Kasumi-1 (cell line): Measurements from ENCODE around the gene ACTR3.

ENCODE experiments used
- DNase-seq, 2 experiments: peaks; one replicate each; lab custom pipeline; 2025; lab: John Stamatoyannopoulos, UW

The ACTR3 gene

DNA sequence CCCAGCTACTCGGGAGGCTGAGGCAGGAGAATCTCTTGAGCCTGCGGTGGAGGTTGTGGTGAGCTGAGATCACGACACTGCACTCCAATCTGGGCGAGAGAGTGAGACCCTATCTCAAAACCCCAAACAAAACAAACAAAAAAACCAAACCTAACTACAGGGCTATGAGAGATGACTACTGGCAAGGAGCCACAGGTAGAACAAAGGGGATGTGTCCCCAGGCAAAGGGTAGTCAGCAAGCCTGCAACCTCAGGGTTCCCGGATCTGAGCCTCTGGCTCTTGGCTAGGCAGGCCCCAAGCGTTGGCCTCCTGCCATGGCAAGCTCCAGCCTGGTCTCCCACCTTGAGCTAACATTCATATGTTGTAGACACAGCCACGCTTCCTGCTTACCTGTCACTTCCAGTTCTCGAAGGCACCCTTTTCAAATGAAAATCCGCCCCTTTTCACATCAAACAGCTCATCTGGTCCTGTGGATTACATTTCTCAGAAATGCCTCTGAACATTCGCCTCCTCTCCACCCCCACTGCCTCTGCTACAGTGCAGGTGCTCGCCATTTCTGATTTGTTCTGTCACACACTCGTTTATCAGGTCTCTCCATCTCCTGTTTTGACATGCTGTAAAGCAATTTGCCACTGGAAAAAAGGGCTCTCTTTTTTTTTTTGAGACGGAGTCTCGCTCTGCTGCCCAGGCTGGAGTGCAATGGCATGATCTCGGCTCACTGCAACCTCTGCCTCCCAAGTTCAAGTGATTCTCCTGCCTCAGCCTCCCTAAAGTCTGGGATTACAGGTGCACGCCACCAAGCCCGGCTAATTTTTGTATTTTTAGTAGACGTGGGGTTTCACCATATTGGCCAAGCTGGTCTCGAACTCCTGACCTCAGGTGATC is 13.1 kb upstream of the ACTR3 start:
- DNase-seq, result no peak

DNA sequence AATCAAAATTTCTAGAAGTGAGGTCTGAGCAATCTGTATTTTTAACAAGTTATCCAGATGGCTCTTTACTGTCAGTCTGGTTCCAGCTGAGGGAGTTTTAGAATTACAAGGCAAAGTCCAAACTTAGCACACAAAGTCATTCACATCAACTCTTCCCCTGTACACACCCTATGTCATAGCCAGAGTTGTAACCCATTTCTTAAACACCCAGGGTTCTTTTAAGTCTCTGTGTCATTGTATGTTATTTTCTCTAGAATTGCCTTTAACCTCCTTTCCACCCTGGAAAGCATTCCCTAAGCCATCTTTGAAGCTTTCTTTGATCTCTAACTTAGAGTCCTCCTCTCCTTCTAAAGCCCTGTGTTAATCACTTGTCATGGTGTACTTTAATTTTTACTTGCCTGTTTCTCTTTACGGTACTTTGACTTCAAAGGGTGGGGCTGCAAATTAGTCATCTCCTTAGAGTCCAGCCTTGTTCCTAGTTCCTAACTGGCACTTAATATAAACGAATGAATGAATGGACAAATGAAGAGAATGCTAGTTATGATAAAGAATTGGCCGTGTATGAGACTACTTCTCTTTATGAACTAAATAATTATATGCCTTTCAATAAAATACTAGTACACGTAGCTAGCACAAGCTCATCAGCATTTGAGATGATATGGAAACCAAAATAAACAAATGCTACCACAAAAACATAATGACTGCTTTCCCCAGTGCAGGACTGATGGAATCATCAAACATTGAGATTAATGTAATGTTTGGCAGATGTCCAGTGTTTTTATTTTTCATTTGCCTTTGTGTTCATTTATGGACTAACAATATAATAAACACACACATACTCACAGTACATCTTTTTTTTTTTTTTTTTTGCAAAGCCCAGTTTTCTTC is 11.9 kb upstream of the ACTR3 start:
- no peak for DNase-seq

DNA sequence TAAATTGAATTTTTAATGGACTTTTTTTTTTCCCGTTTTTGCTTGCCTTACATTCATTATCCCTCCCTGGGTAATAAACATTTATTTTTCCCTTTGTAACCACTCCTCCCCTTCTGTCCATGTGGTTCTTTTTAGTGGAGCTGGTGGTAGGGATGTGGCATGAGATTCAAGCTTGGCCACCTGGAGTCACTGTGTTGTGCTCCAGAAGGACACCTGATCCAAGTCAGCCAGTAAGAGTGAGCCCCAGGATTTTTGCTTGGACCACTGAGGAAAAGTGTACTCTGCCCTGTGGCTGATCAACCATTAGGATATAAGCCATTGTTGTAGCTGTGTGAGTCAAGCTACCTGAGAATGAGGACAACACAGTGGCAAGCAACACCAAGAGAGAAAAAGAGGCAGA is 11.1 kb upstream of the ACTR3 start:
- DNase-seq, result no peak

DNA sequence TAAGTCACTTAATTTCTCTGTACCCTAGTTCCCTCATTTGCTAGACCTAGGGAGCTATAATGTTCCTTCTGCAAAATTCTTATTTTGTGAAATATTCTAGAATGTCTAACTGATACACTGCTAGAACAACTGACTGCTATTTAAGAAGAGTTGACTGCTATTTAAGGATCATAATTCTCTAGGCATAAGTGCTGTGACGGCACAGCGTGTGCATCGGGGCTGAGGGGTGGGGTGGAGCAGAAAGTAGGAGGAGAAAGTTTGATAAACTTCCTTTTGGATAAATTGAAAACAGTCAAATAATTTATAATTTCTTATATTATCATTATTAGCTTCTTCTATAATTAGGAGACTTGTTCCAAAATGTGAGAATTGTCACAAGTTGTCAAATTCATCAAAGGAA is 10.4 kb upstream of the ACTR3 start:
- no peak for DNase-seq

DNA sequence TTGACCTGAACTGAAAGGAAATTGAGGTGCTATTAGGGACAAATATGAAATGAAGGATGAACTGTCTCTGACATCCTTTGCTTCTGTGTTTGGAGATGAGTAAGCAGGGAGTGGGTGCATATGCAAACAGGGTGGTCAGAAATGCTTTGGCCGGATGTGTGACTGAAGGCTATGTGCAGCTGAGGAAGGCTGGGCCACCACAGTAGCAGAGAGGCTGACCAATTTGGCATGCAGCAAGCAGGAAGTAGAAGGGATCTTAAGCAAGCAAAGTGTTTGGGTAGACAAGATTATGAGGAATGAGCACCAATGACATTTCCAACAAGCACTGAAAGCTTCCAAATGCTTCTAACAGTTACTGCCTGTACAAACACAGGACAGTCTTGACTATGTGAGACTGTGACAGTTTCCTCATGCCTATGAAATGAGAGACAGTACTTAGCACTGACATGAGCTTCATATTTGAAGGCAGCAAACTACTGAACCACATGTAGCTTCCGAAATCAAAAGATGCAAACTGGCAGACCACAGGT is 3.3 kb upstream of the ACTR3 start:
- peak; percentile 88 to 89 for DNase-seq

DNA sequence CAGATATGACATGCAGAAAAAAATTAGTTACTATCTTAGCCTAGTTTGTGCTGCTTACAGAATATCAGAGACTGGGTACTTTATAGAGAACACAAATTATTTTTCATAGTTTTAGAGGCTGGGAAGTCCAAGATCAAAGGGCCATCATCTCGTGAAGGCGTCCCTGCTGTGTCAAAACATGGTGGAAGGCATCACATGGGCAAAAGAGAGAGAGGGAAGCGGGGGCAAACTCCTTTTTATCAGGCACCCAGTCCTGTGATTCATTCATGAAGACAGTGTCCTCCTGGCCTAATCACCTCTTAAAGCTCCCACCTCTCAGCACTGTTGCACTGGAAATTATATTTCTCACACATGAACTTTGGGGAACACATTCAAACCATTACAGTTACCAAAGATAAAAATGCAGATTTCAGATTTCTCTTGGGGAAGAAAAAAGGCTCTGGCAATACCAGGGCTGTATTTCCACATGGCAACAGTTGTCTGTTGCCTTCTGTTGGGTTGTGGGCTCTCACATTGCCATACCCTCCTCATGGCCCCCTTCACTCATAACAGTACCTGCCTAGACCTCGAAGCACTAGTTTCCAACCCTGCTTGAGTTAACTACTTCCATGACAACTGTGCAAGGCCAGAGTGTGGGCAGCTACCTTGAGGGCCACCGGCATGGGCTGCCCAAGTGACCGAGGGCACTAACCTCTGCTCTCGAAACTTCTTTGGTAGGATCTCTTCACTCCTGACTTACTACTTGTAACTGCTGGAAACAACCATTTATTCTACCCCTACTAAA is 2.7 kb upstream of the ACTR3 start:
- DNase-seq, result no peak

DNA sequence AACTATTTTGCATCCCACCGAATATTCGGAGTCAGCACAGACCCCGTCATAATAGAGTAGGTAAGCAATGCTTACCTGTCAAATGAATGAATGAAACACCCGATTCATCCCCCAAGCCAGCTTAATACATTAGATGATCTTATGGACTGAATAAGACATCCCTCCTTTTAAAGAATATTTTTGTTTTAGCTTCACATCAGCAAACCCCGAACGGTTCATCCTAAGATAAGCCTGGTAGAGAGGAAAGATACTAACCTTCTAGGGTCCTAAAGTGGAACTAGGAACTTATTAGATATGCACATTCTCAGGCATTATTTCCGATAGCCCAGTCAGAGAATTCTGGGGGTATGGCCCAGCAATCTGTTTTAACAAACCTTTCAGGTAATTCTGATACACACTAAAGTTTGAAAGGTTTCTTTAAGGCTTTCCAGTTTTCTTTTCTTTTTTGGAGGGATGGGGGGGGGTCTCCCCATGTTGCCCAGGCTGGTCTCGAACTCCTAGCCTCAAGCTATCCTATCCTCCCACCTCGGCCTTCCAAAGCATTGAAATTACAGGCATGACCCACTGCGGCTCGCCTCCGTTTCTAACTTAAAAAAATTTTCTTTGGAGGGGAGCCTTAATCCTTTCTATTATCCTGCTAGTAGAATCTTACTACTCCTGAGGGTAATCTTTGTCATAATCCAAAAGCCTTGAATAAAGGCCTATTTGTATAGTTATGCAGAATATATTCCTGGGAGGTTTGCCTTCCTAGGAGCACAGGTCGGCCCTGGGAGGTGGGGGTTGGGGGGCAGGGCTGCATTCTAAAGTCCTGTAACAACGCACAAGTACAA is 1.0 kb upstream of the ACTR3 start:
- no peak for DNase-seq

DNA sequence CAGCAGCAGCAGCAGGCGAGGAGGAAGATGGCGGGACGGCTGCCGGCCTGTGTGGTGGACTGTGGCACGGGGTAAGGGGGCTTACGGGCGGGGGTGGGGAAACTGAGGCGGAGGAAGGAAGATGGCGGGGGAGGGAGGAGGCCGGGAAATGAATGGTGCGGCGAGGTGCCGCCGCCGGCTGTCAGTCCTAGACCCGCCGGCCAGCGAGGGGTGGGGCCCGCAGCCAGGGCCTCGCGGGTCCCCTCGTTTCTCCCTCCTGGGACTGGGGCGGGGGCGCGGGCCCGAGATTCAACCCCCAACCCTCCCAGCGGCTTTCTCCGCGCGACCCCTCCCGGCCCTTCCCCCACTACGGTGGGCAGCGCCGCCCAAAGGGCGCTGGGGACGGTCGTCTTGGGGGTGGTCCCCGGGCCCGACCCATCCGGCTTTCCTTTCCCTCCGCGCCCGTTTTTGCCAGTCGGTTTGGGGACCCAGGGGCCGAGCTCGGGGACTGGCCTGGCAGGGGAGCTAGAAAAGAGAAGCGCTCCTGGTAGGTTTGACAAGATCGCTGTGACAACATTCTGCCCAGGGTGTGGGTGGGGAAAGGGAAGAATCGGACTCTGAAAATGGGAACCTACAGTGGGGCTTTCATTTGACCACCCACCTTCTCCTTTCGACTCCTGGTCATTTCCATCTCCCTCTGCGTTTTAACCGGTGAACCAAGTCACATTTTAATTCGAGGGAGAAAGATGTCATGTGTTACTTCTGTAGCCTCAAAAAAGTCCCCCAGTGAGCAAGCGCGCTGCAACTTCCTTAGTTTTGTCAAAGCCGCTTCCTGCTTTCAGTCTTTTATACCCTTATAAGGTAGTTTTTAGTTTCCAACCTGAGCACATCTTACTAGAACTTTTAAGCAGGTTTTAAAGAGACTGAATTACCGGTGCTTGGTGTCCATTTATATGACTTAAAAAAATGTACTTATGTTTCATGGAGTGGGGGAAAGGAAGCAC is 655 bp downstream of the ACTR3 start:
- DNase-seq, result peak; percentile 89 to 92

DNA sequence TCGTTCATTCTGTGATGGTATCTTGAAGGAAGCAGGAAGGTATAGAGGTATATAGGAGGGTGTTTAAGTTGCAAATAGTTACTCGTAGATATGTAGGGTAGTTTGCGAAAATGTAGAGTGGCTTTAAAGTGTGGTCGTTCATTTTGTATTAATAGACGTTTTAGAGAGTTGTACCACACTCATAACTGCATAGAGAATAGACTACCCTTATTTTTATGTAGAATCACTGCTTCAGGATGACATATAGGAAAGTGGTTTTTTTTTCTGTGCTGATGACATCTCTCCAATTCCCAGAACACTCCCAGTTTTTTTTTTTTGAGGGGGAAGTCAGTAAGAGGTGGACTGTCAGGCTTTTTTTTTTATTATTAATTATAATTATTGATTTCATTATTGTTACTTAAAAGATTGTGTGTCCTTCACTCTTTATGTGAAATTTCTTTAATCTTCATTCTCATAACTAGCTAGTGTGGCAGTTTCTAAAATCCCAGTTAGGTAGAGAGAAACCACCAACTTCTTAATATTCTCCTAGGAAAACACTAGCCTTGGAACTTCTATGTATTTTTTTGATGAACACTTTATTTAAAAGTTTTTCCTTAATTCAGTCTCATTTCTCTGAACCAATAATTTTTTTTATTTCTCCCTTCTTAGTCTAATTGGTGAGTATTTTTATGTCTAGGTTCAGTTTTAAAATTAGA is 1.5 kb downstream of the ACTR3 start:
- DNase-seq, result no peak

DNA sequence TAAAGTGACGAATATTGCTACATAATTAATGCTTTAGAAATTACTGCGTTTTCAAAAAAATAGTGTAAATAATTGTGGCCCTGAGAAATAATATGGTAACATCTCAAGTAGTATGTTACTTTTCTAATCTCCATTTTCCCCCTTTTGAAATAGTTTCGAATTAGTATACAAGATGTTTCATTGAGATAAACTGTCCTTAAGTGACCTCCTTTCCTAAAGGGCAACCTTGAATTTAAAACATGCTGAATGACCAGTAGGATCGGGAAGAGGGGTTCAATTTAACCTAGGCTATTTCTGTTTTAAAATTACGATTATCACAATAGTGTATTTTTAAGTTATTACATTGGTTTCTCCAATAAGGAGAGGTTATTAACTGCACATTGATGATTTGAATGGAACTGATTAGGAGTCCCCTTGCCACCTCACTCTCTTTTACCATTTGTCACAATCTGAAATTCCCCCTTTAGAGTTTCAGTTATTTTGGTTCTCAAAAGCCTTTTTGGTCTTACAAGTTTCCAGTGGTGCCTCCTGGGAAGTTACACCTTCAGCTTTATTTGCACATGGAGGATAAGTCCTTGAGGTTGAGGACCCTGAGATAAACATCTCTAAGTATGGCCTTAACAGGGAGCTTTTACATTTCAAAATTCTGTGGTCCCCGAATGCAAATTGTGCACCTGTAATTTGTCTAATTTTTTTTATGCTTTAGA is 2.3 kb downstream of the ACTR3 start:
- DNase-seq, result no peak

DNA sequence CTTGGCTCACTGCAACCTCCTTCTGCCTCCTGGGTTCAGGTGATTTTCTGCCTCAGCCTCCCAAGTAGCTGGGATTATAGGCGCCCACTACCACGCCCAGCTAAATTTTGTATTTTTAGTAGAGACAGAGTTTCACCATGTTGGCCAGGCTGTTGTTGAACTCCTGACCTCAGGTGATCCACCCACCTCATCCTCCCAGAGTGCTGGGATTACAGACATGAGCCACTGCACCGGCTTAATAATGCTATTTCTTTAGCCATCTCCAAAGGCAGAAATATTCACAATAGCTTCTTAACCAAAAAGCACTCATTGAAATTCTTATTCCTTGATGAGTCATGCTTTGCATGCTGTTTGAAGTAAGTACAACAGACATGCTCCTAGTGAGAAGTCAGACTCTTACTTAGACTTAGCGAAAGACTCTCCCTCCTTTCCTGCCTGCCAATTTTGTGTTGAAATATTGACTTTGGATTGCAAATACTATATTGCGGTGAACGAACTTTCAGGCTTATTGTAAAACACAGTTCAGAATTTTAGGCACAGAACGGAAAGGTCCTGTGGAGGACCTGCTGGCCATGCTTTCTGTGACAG is 4.4 kb downstream of the ACTR3 start:
- DNase-seq, result peak; percentile 29 to 33

DNA sequence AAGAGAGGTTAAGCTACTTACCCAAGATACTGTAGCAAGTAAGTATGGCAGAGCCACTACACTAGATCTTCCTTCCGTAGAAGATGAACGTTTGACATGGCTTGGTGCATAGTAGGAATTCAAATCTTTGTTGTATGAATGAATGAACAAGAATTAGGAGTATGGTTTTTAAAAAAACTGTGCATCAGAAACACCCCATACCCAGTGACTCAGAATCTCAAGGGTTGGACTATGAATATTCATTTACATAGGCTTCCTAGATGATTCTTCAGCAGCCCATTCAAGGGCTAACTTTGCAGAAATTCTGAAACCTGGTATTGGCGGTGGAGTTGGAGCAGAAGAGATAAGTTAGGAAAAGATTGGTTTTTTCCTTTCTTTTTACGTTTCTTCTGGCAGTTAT is 5.4 kb downstream of the ACTR3 start:
- DNase-seq, result no peak

DNA sequence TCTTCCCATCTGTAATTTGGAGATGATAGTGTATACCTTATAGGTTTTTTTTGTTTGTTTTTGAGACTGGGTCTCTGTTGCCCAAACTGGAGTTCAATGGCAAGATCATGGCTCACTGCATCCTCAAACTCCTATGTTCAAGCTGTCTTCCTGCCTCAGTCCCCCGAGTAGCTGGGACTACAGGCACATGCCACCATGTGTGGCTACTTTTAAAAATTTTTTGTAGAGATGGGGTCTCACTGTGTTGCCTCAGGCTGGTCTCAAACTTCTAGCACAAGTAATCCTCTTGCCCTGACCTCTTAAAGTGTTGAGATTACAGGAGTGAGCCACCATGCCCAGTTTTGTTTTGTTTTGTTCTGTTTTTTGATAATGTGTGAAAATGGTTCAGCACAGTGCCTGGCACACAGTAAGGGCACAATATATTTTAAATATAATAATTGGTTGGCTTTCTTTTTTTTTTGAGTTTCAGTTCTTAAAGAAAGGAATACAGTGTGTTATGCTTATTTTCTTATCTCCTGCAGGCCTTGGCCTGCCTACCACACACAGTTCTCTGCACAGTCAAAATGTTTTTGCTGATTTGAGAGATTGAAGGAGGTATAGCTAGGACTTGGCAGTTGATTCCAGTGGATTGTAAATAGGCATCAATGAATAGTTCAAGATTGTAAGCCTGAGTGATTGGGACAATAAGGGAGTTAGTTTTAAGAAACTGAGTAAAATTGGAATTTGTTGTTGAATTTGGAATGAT is 6.1 kb downstream of the ACTR3 start:
- no peak for DNase-seq

DNA sequence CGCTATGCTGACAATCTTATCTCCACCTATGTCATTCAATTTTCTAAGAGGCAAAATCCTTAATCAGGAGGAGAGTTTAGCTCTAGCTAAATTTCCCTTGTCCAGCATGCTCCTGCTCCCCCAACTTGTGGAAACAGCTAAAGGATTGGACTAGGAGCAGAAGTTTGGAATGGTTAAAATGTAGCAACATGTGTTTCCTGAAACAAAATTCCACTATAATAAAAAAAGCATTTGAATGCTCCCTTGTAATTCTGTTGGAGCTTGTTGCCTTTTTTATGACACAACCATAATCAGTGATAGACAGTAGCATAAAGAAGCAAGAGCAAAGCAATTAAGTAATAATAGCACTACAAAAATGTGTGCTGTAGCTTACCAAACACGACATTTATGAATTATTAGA is 6.9 kb downstream of the ACTR3 start:
- DNase-seq, result no peak

DNA sequence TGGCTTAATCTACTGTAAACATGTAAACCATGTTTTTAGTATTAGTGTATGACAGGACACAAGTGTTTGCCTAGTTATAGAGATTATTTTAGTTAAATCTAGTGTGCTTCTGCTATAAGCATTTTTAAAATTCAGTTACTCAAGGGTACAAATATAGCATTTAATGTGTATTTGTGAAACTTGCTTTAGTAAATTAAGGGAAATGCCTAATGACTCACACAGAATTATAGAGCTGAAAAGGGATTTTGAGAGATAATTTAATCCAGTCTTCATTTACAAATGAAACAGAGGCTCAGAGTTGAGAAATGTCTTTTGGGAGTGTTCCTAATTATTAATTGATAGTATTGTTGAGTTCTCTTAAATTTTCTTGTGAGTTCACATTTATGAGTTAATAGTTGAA is 8.2 kb downstream of the ACTR3 start:
- no peak for DNase-seq

DNA sequence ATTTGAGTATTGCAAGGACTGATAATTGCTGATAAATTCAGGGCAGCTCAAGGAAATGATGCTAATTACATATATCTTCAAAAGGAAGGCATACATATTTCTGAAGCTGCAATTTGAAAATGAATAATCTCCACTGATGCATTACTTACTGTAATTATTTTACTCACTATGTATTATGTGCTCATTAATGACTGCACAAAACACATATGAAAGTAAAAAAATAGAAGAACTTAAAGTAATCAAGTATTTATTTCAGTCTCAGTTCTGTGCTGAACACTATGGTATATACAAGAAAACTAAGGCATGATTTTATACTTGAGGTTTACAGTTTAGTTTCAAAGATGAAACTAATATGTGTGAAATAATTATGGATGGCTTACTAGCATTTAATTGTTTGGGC is 9.3 kb downstream of the ACTR3 start:
- DNase-seq, result no peak

DNA sequence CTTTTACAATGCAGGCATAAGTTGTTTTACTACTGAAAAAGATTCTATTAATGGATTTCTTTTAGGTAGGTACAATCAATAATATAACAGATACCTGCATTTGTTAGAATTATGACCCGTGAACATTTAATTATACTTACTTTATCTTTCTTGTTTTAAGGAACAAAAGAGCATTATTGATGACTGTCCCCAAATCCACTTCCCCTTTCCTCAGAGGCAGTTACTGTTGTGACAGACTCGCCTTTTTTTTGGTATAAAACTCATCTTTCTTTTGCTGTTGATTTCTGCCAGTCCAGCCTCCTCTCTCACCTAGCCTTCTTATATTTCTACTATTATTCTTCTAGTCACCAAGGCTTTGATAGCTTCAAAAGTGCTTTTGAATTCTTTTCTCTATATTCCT is 12.1 kb downstream of the ACTR3 start:
- peak; percentile 78 to 81 for DNase-seq

DNA sequence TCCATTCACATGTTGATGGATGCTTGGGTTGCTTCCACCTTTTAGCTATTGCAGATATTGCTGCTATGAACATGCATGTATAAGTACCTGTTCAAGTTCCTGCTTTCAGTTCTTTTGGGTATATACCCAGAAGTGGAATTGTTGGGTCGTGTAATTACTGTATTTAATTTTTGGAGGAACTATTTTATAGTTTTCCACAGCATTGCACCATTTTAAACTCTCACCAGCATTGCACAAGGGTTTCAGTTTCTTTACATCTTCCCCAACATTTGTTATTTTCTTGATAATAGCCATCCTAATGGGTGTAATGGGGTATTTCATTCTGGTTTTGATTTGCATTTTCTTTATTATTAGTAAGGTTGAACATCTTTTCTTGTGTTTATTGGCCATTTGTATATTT is 16.0 kb downstream of the ACTR3 start:
- no peak for DNase-seq
